Lung (tissue), 16 donors: ENCODE data around the gene MUC21. TPM values are rescaled to one million over a fixed set of nuclear protein-coding genes. Genes with fewer than 3 reads are reported as not detected.

ENCODE experiments used
- ATAC-seq: fragments of 200-7000 bp; cut with Tn5 transposase; one replicate; pipeline ENCODE4 v1.9.1; 2020; ENCODE audit warnings: moderate number of reproducible peaks; ENCODE audit not compliant: insufficient read depth, low FRiP score
- DNase-seq, 3 donors: peaks; one replicate each; pipeline ENCODE4 v3.0.0-alpha.2; 2013 to 2017
- H3K27ac ChIP-seq, 2 donors: one replicate each; pipeline ENCODE4 v1.5.1; 2013; ENCODE audit warnings: mild to moderate bottlenecking in 2 of 2, moderate library complexity in 2 of 2, control low read depth in 1 of 2, inconsistent platforms in 1 of 2, low read depth in 1 of 2, low read length in 1 of 2
- H3K27me3 ChIP-seq, 3 donors: one replicate each; pipeline ENCODE4 v1.5.1; 2013; ENCODE audit warnings: low read length in 2 of 3; ENCODE audit not compliant: control insufficient read depth in 3 of 3, insufficient read depth in 3 of 3
- H3K36me3 ChIP-seq, 4 donors: one replicate each; pipeline ENCODE4 v1.5.1; 2013; ENCODE audit warnings: low read length in 4 of 4, mild to moderate bottlenecking in 1 of 4, moderate library complexity in 1 of 4; ENCODE audit not compliant: control insufficient read depth in 4 of 4, insufficient read depth in 4 of 4
- H3K4me1 ChIP-seq, 5 donors: one replicate each; pipeline ENCODE4 v1.5.1; 2013; ENCODE audit warnings: low read length in 5 of 5, mild to moderate bottlenecking in 2 of 5, moderate library complexity in 1 of 5; ENCODE audit not compliant: control insufficient read depth in 5 of 5, insufficient read depth in 5 of 5
- H3K4me3 ChIP-seq: one replicate; pipeline ENCODE4 v1.5.1; 2013; ENCODE audit warnings: mild to moderate bottlenecking, control low read depth, moderate library complexity
- H3K9ac ChIP-seq, 2 donors: one replicate each; pipeline ENCODE4 v1.5.1; 2013; ENCODE audit warnings: low read length in 2 of 2, control low read depth in 1 of 2; ENCODE audit not compliant: insufficient read depth in 1 of 2
- H3K9me3 ChIP-seq, 4 donors: one replicate each; pipeline ENCODE4 v1.5.1; 2013; ENCODE audit warnings: low read length in 3 of 4, mild to moderate bottlenecking in 1 of 4, moderate library complexity in 1 of 4; ENCODE audit not compliant: control insufficient read depth in 4 of 4, insufficient read depth in 3 of 4
- WGBS, 2 donors: extraction: QIAGEN DNeasy Blood & Tissue Kit; methylation state at CpG; one replicate each; pipeline ENCODE4 v1.1.7; 2013; 5-methylcytosine and 5-hydroxymethylcytosine counted together
- long read RNA-seq, 5 donors: transcript quantifications; one replicate each; lab custom pipeline, GENCODE V29; 2026
- polyA plus RNA-seq, 2 donors: library from polyadenylated mRNA; stranded (reverse); fragments of 200-250 nt; gene quantifications; one replicate each; pipeline ENCODE4 v1.2.1, GENCODE V29; 2013
- total RNA-seq, 2 donors: library from RNA; depleted of rRNA in 1 of 2; stranded (reverse); fragments of >200 nt in 1 of 2; gene quantifications; one replicate each; pipeline ENCODE4 v1.2.1, GENCODE V29; 2014 to 2021
- TF ChIP-seq, protein P1 (sequence below): IDR thresholded peaks from 2 replicates; pipeline ENCODE4 v1.5.1; 2012; ENCODE audit warnings: mild to moderate bottlenecking; ENCODE audit errors: control extremely low read depth, extremely low read depth
- donor health status: control.
- donor health status: control.
- donor health status: Bipolar disorder and iron deficiency.
- donor health status: healthy.
- donor health status: DM: yes; HTN: yes; CAD: no.

MUC21 gene
- 1 to 10 TPM in 1 of 2 donors, under 1 TPM in 1; 0.40 to 8.6 TPM for total RNA-seq
- polyA plus RNA-seq = 1 to 10 TPM; 3.3 to 4.6 TPM
- long read RNA-seq, donor 1 = 0 reads
- long read RNA-seq, donor 2 = 0 reads
- long read RNA-seq, donor 3 = 0 reads
- long read RNA-seq, donor 4 = 0 reads
- long read RNA-seq, donor 5 = 0 reads

DNA sequence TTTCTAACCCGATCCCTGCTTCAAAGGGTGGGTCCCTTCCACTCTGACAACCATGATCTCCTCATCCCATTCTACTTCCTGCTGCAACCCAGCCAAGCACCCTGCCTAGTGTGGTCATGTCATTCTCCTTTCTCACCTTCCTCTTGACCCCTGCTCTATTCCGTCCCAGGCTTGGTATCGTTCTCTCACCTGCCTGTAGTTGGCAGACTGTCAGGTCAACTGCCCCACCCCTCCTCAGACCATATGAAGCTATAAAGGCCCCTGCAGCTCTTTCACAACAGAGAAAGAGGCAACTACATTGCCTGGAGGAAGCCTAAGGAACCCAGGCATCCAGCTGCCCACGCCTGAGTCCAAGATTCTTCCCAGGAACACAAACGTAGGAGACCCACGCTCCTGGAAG, at the start of gene MUC21:
MUC21 (plus strand) TSS at position 280 of the 400 bp plus-strand sequence. CDS start 241 bp downstream, outside the sequence.
- Histone ChIP-seq H3K36me3 (no peaks in the 10 kb centered on the region), H3K9ac (no peak within 1 kb of the TSS), H3K9me3 (no peaks in the 10 kb centered on the region), H3K4me1 (peaks cover 0 to 11% (median 2%) of the 10 kb centered on the region in 5 donors), H3K27ac (peak within 1 kb of the TSS in 1 of 2 donors; percentile 27), H3K27me3 (peaks cover 0 to 2% (median 0%) of the 10 kb centered on the region in 3 donors), H3K4me3 (no peak within 1 kb of the TSS)
- DNase-seq = no peak
- 66 to 84% methylated on average over 6 of the region's 6 CpGs for WGBS, 2 donors
- TF ChIP-seq, protein P1, sequence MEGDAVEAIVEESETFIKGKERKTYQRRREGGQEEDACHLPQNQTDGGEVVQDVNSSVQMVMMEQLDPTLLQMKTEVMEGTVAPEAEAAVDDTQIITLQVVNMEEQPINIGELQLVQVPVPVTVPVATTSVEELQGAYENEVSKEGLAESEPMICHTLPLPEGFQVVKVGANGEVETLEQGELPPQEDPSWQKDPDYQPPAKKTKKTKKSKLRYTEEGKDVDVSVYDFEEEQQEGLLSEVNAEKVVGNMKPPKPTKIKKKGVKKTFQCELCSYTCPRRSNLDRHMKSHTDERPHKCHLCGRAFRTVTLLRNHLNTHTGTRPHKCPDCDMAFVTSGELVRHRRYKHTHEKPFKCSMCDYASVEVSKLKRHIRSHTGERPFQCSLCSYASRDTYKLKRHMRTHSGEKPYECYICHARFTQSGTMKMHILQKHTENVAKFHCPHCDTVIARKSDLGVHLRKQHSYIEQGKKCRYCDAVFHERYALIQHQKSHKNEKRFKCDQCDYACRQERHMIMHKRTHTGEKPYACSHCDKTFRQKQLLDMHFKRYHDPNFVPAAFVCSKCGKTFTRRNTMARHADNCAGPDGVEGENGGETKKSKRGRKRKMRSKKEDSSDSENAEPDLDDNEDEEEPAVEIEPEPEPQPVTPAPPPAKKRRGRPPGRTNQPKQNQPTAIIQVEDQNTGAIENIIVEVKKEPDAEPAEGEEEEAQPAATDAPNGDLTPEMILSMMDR = no peak
- no peak for ATAC-seq

DNA sequence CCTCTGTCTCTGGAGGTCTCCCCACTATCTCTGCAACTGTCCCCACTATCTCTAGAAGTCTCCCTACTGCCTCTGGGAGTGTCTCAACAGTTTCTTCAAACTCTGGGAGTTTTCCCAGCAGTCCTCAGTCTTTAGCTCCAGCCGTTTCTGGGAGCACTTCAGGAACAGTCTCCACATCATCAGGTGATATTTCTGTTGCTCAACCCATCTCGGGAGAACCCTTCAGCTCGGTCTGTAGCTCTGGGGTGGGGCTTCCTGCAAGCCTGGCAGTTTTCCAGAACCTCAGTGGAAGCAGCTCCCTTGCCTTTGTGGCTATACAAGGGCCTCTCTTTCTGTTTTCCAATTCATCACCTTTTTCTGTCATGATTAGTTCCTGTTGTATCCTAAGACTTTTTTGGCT, 48.5 kb upstream of the MUC21 start:
- Histone ChIP-seq H3K9me3 (no peaks in the 10 kb centered on the region), H3K27ac (peak overlapping the region in 1 of 2 donors; percentile 82), H3K4me1 (peaks cover 0 to 19% (median 0%) of the 10 kb centered on the region in 5 donors), H3K27me3 (no peaks in the 10 kb centered on the region), H3K9ac (no peak overlapping the region), H3K36me3 (no peaks in the 10 kb centered on the region), H3K4me3 (no peak overlapping the region)
- ATAC-seq (peak; percentile 14), DNase-seq (peak in 1 of 3 donors; percentile 45)
- WGBS, 2 donors = 8 to 9% methylated on average over 3 of the region's 3 CpGs
- TF ChIP-seq, protein P1 = no peak

DNA sequence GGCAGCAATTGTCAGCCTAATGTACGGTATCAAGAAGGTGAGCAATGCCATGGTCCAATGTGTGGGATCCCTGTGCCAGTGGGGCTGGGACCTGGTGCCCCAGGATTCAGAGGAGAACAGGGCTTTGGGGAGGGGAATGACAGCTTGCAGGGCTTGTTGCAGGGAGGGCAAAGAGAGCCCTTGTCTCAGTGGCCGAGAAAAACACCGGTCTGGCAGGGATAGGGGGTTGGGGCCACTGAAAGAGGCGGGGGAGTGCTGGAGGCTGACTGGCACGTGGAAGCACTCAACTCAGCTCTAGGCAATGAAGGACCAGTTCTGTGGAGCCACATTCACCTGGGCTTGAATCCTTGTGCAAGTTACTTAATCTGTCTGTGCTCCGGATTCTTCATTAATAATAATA, 46.3 kb upstream of the MUC21 start:
- TF ChIP-seq, protein P1 = no peak
- Histone ChIP-seq H3K36me3 (no peaks in the 10 kb centered on the region), H3K9me3 (no peaks in the 10 kb centered on the region), H3K27ac (peak overlapping the region in 1 of 2 donors; percentile 37), H3K27me3 (no peaks in the 10 kb centered on the region), H3K4me1 (peaks cover 0 to 16% (median 0%) of the 10 kb centered on the region in 5 donors), H3K4me3 (peak overlapping the region; percentile 22), H3K9ac (no peak overlapping the region)
- DNase-seq (peak in 1 of 3 donors; percentile 40), ATAC-seq (peak; percentile 19)
- WGBS, 2 donors = 67 to 81% methylated on average over 6 of the region's 6 CpGs

DNA sequence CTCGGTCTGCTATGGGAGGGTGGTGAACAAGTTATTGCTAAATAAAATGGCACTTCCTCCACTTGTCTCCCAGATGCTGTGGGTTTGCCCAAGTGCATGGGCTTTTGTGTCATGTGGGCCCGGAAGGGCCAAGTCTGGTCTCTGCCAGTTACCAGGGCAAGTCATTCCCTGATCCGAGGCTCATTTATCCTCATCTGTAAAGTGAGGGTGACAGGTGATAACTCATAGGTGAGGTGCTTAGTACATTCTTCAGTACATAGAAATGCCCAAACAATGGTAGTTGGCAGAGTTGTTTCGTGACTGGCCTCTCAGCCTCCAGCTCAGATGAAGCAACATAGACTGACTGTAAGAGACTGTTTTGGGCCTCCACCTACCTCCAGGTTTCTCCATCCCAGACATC, 44.8 kb upstream of the MUC21 start:
- no peak for DNase-seq
- Histone ChIP-seq H3K27ac (no peak overlapping the region), H3K36me3 (no peaks in the 10 kb centered on the region), H3K4me1 (peaks cover 0 to 16% (median 0%) of the 10 kb centered on the region in 5 donors), H3K27me3 (no peaks in the 10 kb centered on the region), H3K9ac (no peak overlapping the region), H3K9me3 (no peaks in the 10 kb centered on the region), H3K4me3 (no peak overlapping the region)
- 45 to 67% methylated on average over 4 of the region's 4 CpGs for WGBS, 2 donors
- TF ChIP-seq, protein P1 = no peak
- ATAC-seq = no peak
